SK-N-SH treated with all-trans-retinoic acid at 6 μM for 48 hours (cell line): ENCODE measurements around the gene SF3B5.

Source experiments
- ATAC-seq: fragments of 200-7000 bp; cut with Tn5 transposase; 3 replicates; pipeline ENCODE4 v1.9.1; 2020; ENCODE audit warnings: mild to moderate bottlenecking, moderate library complexity
- ARNTL ChIP-seq: fragments of 450-650 bp; formaldehyde crosslinking; IDR thresholded peaks from 2 replicates; pipeline ENCODE4 v1.5.0; 2020; ENCODE audit warnings: low read depth, mild to moderate bottlenecking, moderate library complexity, borderline replicate concordance
- BACH2 ChIP-seq: fragments of 250-450 bp; sonication (Bioruptor Pico); IDR thresholded peaks from 2 replicates; pipeline ENCODE4 v1.9.0; 2021; ENCODE audit warnings: mild to moderate bottlenecking, borderline replicate concordance
- CSDC2 ChIP-seq: fragments of 250-450 bp; sonication (Bioruptor Pico); IDR thresholded peaks from 2 replicates; pipeline ENCODE4 v1.5.0; 2020; ENCODE audit warnings: mild to moderate bottlenecking, moderate library complexity
- CSRNP3 ChIP-seq: fragments of 250-450 bp; sonication (Bioruptor Pico); IDR thresholded peaks from 2 replicates; pipeline ENCODE4 v1.5.1; 2021; ENCODE audit warnings: mild to moderate bottlenecking, moderate library complexity
- ESRRG ChIP-seq: fragments of 250-450 bp; sonication (Bioruptor Pico); IDR thresholded peaks from 2 replicates; pipeline ENCODE4 v1.6.1; 2021; ENCODE audit warnings: mild to moderate bottlenecking
- GLIS3 ChIP-seq: fragments of 250-450 bp; sonication (Bioruptor Pico); IDR thresholded peaks from 2 replicates; pipeline ENCODE4 v1.5.0; 2020; ENCODE audit warnings: mild to moderate bottlenecking, moderate library complexity
- ISL1 ChIP-seq: fragments of 250-450 bp; sonication (Bioruptor Pico); IDR thresholded peaks from 2 replicates; pipeline ENCODE4 v2.1.2; 2022; ENCODE audit warnings: mild to moderate bottlenecking, moderate library complexity
- OSR1 ChIP-seq: fragments of 250-450 bp; sonication (Bioruptor Pico); IDR thresholded peaks from 2 replicates; pipeline ENCODE4 v1.8.0; 2022; ENCODE audit warnings: moderate library complexity, mild to moderate bottlenecking, inconsistent platforms
- PATZ1 ChIP-seq: fragments of 250-450 bp; sonication (Bioruptor Pico); IDR thresholded peaks from 2 replicates; pipeline ENCODE4 v1.8.0; 2020; ENCODE audit warnings: mild to moderate bottlenecking, moderate library complexity, borderline replicate concordance
- POU6F1 ChIP-seq: fragments of 250-450 bp; sonication (Bioruptor Pico); IDR thresholded peaks from 2 replicates; pipeline ENCODE4 v1.8.0; 2021; ENCODE audit warnings: low read depth, mild to moderate bottlenecking, moderate library complexity, borderline replicate concordance
- PPARA ChIP-seq: fragments of 250-450 bp; sonication (Bioruptor Pico); IDR thresholded peaks from 2 replicates; pipeline ENCODE4 v1.5.0; 2020; ENCODE audit warnings: mild to moderate bottlenecking, borderline replicate concordance
- RARB ChIP-seq: fragments of 250-450 bp; sonication (Bioruptor Pico); IDR thresholded peaks from 2 replicates; pipeline ENCODE4 v1.8.0; 2021; ENCODE audit warnings: mild to moderate bottlenecking, moderate library complexity
- SNAI2 ChIP-seq: fragments of 250-450 bp; sonication (Bioruptor Pico); IDR thresholded peaks from 2 replicates; pipeline ENCODE4 v1.5.0; 2020; ENCODE audit warnings: mild to moderate bottlenecking, moderate library complexity
- TCF4 ChIP-seq: fragments of 250-450 bp; sonication (Bioruptor Pico); IDR thresholded peaks from 2 replicates; pipeline ENCODE4 v1.8.0; 2021; ENCODE audit warnings: mild to moderate bottlenecking, moderate library complexity, borderline replicate concordance
- TOX ChIP-seq: fragments of 250-450 bp; sonication (Bioruptor Pico); IDR thresholded peaks from 2 replicates; pipeline ENCODE4 v1.8.0; 2021; ENCODE audit warnings: mild to moderate bottlenecking, moderate library complexity, borderline replicate concordance
- ZC3H10 ChIP-seq: fragments of 250-450 bp; sonication (Bioruptor Pico); IDR thresholded peaks from 2 replicates; pipeline ENCODE4 v1.5.1; 2021; ENCODE audit warnings: mild to moderate bottlenecking, moderate library complexity
- ZFP3 ChIP-seq: fragments of 250-450 bp; sonication (Bioruptor Pico); IDR thresholded peaks from 2 replicates; pipeline ENCODE4 v1.5.0; 2020; ENCODE audit warnings: mild to moderate bottlenecking, moderate library complexity
- ZFP30 ChIP-seq: fragments of 450-650 bp; formaldehyde crosslinking; IDR thresholded peaks from 2 replicates; pipeline ENCODE4 v1.5.0; 2022; ENCODE audit warnings: mild to moderate bottlenecking, moderate library complexity
- ZNF565 ChIP-seq: fragments of 450-650 bp; formaldehyde crosslinking; conservative IDR thresholded peaks from 2 replicates; pipeline ENCODE4 v1.5.0; 2020; ENCODE audit warnings: low read depth, mild to moderate bottlenecking, moderate library complexity
- ZNF70 ChIP-seq: fragments of 450-650 bp; formaldehyde crosslinking; IDR thresholded peaks from 2 replicates; pipeline ENCODE4 v1.5.0; 2020; ENCODE audit warnings: mild to moderate bottlenecking, moderate library complexity
- ZNF8 ChIP-seq: fragments of 450-650 bp; formaldehyde crosslinking; IDR thresholded peaks from 2 replicates; pipeline ENCODE4 v1.5.0; 2020; ENCODE audit warnings: mild to moderate bottlenecking, moderate library complexity
- TF ChIP-seq, protein P1 (sequence below): fragments of 250-450 bp; sonication (Bioruptor Pico); IDR thresholded peaks from 2 replicates; pipeline ENCODE4 v1.5.1; 2020; ENCODE audit warnings: low read depth, mild to moderate bottlenecking, moderate library complexity

Gene SF3B5

DNA sequence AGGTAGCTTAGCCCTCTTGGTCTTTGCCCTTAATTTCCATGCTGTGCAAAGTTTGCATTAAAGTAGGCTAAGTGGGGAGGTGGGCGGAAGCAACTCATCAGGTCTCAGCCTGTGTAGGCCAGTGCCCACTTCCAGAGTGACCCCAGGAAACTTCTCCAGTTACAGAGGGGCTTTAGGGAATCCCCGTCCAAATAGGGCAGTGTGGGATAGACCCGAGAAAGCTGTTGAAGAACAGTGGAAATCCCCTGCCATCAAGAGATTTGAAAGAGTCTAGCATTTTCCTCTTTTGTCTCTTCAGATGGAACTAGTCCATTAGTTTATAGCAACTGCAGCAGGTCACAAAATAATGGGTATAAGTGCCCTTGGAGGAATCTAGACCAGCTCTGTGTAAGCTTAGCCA is 20.2 kb downstream of the SF3B5 start:
- no peak for ATAC-seq

GRCh38 chr6:144073024-144073423 is 22.3 kb downstream of the SF3B5 start:
- ATAC-seq, result no peak
- TF ChIP-seq ZNF8 (CRISPR knock-in tag), result no peak
- no peak for TF ChIP-seq ZFP30
- TF ChIP-seq SNAI2, result no peak
- no peak for TF ChIP-seq ISL1 (CRISPR knock-in tag)
- TF ChIP-seq PPARA (CRISPR knock-in tag), result no peak
- no peak for TF ChIP-seq ARNTL (CRISPR knock-in tag)
- TF ChIP-seq BACH2 (CRISPR knock-in tag), result no peak
- TF ChIP-seq, protein P1, sequence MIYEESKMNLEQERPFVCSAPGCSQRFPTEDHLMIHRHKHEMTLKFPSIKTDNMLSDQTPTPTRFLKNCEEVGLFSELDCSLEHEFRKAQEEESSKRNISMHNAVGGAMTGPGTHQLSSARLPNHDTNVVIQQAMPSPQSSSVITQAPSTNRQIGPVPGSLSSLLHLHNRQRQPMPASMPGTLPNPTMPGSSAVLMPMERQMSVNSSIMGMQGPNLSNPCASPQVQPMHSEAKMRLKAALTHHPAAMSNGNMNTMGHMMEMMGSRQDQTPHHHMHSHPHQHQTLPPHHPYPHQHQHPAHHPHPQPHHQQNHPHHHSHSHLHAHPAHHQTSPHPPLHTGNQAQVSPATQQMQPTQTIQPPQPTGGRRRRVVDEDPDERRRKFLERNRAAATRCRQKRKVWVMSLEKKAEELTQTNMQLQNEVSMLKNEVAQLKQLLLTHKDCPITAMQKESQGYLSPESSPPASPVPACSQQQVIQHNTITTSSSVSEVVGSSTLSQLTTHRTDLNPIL (CRISPR knock-in tag), result no peak
- TF ChIP-seq OSR1 (CRISPR knock-in tag), result no peak
- no peak for TF ChIP-seq ZFP3 (CRISPR knock-in tag)
- TF ChIP-seq CSRNP3 (CRISPR knock-in tag), result no peak
- TF ChIP-seq ZNF70, result no peak
- TF ChIP-seq ZC3H10 (CRISPR knock-in tag), result no peak
- no peak for TF ChIP-seq ESRRG (CRISPR knock-in tag)
- no peak for TF ChIP-seq CSDC2 (CRISPR knock-in tag)

More for the DNA sequence above, 20.2 kb downstream of the SF3B5 start:
- TF ChIP-seq ARNTL (CRISPR knock-in tag), result no peak
- TF ChIP-seq ZNF70, result no peak
- TF ChIP-seq RARB (CRISPR knock-in tag), result no peak
- no peak for TF ChIP-seq SNAI2
- no peak for TF ChIP-seq PPARA (CRISPR knock-in tag)
- TF ChIP-seq, protein P1 (CRISPR knock-in tag), result no peak
- no peak for TF ChIP-seq TOX
- TF ChIP-seq TCF4 (CRISPR knock-in tag), result no peak
- TF ChIP-seq POU6F1 (CRISPR knock-in tag), result no peak
- TF ChIP-seq CSDC2 (CRISPR knock-in tag), result no peak
- no peak for TF ChIP-seq ISL1 (CRISPR knock-in tag)
- no peak for TF ChIP-seq PATZ1

DNA sequence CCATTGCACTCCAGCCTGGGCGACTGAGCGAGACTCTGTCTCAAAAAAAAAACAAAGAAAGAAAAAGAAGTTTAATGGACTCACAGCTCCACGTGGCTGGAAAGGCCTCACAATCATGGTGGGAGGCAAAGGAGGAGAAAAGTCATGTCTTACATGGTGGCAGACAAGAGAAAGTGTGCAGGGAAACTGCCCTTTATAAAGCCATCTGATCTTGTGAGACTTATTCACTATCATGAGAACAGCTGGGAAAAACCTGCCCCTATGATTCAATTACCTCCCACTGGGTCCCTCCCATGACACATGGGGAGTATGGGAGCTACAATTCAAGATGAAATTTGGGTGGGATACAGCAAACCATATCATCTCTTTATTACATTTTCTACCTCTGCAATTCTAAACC is 25.9 kb downstream of the SF3B5 start:
- ATAC-seq, result no peak
- TF ChIP-seq ZFP3 (CRISPR knock-in tag) (no peak), OSR1 (CRISPR knock-in tag) (no peak), POU6F1 (CRISPR knock-in tag) (no peak), ZC3H10 (CRISPR knock-in tag) (no peak), PATZ1 (no peak), ZNF565 (no peak), PPARA (CRISPR knock-in tag) (no peak), CSRNP3 (CRISPR knock-in tag) (no peak), ARNTL (CRISPR knock-in tag) (no peak), RARB (CRISPR knock-in tag) (no peak), GLIS3 (no peak)
